IMR-90 (cell line): Measurements from ENCODE around the gene TRAPPC3. TPM values are rescaled to one million over a fixed set of nuclear protein-coding genes. Genes with fewer than 3 reads are reported as not detected.

ENCODE experiments used
- BHLHE40 ChIP-seq: fragments of 150-350 bp; IDR thresholded peaks from 2 replicates; pipeline ENCODE4 v1.6.1; 2016; ENCODE audit warnings: mild to moderate bottlenecking, low read depth, low read length
- ELK1 ChIP-seq: fragments of 150-350 bp; IDR thresholded peaks from 2 replicates; pipeline ENCODE4 v1.6.1; 2016; ENCODE audit warnings: low read depth, mild to moderate bottlenecking, low read length, moderate library complexity, borderline replicate concordance
- MAFK ChIP-seq: IDR thresholded peaks from 2 replicates; pipeline ENCODE4 v1.6.1; 2012; ENCODE audit warnings: low read depth, low read length, improper control_type of control experiment
- MXI1 ChIP-seq: IDR thresholded peaks from 2 replicates; pipeline ENCODE4 v1.6.1; 2012; ENCODE audit warnings: low read depth, mild to moderate bottlenecking, low read length, moderate library complexity, borderline replicate concordance
- RFX5 ChIP-seq: IDR thresholded peaks from 2 replicates; pipeline ENCODE4 v1.8.0; 2012; ENCODE audit warnings: low read depth, mild to moderate bottlenecking, low read length, moderate library complexity
- SMC3 ChIP-seq: fragments of 150-350 bp; IDR thresholded peaks from 2 replicates; pipeline ENCODE4 v1.6.1; 2016; ENCODE audit warnings: low read depth, mild to moderate bottlenecking, antibody characterized with exemption, low read length, moderate library complexity
- polyA plus RNA-seq, 3 experiments: library from polyadenylated mRNA; depleted of rRNA; stranded (reverse); fragments of >200 nt; gene quantifications; 2 replicates each; pipeline ENCODE4 v1.2.3, GENCODE V29; 2012; ENCODE audit warnings: low replicate concordance in 1 of 3
- total RNA-seq: library from RNA; depleted of rRNA; stranded (reverse); fragments of >200 nt; gene quantifications from 2 replicates; pipeline ENCODE4 v1.2.3, GENCODE V29; 2012

Gene TRAPPC3
- total and polyA plus RNA-seq, 2 of the 4 experiments (the other 2 are of a cell fraction) = 76.0 to 77.8 TPM

GRCh38 chr1:36119456-36119855 is 29.8 kb downstream of the TRAPPC3 start (continued):
- TF ChIP-seq ELK1 (no peak), BHLHE40 (no peak), SMC3 (no peak), MAFK (no peak), MXI1 (no peak), RFX5 (no peak)
